Activated naive CD8-positive, alpha-beta T cell treated with anti-CD3 and anti-CD28 coated beads, Interleukin-2, amount 50 U/mL, for 24 hours (primary cell): Measurements from ENCODE around the gene CD22.

Source experiments
- ATAC-seq: fragments of 150-1000 bp; cut with Tn5 transposase; one replicate; pipeline ENCODE4 v1.10.0; 2021
- DNase-seq: peaks from one replicate; pipeline ENCODE4 v3.0.0; 2021
- H3K27ac Mint-ChIP-seq: one replicate; pipeline ENCODE4 v1.8.0; 2021; ENCODE audit warnings: mild to moderate bottlenecking, mixed read lengths
- H3K27me3 Mint-ChIP-seq: one replicate; pipeline ENCODE4 v1.8.0; 2021; ENCODE audit warnings: mixed read lengths
- H3K36me3 Mint-ChIP-seq: one replicate; pipeline ENCODE4 v1.8.0; 2021; ENCODE audit warnings: low read depth, mixed read lengths
- H3K4me1 Mint-ChIP-seq: one replicate; pipeline ENCODE4 v1.8.0; 2021; ENCODE audit warnings: mixed read lengths
- H3K4me3 Mint-ChIP-seq: one replicate; pipeline ENCODE4 v1.8.0; 2021; ENCODE audit warnings: mild to moderate bottlenecking, moderate library complexity, mixed read lengths
- H3K9me3 Mint-ChIP-seq: one replicate; pipeline ENCODE4 v1.8.0; 2021; ENCODE audit warnings: mixed read lengths

Gene CD22

DNA sequence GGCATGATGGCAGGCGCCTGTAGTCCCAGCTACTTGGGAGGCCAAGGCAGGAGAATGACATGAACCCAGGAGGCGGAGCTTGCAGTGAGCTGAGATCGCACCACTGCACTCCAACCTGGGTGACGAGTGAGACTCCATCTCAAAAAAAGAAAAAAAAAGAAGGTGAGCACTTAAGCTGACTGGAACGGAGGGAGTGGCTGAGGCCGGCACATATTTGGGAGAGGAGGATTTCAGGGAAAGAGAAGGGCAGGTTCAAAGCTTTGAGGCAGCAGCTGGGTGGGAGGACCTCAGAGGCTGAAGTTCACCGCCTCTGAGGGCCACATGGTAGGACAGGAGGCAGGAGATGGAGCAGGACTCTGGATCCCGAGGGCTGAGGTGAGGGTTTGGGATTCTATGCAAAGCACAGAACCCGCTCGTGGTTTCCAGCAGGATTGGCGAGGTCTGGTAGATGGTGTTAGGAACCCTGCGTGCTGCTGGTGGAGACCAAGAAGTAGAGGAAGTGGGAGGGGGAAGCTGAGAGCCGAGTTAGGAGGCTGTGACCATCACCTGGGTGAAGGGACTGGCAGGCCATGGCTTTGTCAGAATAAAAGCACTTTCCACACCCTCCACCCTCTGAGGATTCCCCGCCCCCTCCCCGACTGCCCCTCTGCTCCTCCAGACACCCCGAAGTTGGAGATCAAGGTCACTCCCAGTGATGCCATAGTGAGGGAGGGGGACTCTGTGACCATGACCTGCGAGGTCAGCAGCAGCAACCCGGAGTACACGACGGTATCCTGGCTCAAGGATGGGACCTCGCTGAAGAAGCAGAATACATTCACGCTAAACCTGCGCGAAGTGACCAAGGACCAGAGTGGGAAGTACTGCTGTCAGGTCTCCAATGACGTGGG, 8.4 kb downstream of the CD22 start:
- H3K27ac Mint-ChIP-seq, result no peak overlapping the region
- no peak for DNase-seq
- no peak for ATAC-seq
- peaks cover 6% of the 10 kb centered on the region for H3K27me3 Mint-ChIP-seq
- H3K9me3 Mint-ChIP-seq, result no peaks in the 10 kb centered on the region
- H3K36me3 Mint-ChIP-seq, result no peaks in the 10 kb centered on the region
- H3K4me1 Mint-ChIP-seq, result peaks cover 26% of the 10 kb centered on the region
- no peak overlapping the region for H3K4me3 Mint-ChIP-seq

DNA sequence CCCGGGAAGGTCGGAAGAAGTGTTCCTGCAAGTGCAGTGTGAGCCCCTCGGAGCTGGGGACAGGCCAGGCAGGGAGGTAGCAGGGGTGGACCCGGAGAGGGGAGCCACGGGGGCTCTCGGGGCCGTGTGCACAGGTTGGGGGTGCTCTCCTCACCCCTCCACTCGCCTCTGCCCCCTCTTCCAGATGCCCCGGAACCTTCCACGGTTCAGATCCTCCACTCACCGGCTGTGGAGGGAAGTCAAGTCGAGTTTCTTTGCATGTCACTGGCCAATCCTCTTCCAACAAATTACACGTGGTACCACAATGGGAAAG, 9.0 kb downstream of the CD22 start:
- no peak for ATAC-seq
- Mint-ChIP-seq H3K27me3 (peaks cover 7% of the 10 kb centered on the region), H3K9me3 (no peaks in the 10 kb centered on the region), H3K27ac (no peak overlapping the region), H3K36me3 (no peaks in the 10 kb centered on the region), H3K4me1 (peaks cover 20% of the 10 kb centered on the region), H3K4me3 (no peak overlapping the region)
- DNase-seq, result no peak

DNA sequence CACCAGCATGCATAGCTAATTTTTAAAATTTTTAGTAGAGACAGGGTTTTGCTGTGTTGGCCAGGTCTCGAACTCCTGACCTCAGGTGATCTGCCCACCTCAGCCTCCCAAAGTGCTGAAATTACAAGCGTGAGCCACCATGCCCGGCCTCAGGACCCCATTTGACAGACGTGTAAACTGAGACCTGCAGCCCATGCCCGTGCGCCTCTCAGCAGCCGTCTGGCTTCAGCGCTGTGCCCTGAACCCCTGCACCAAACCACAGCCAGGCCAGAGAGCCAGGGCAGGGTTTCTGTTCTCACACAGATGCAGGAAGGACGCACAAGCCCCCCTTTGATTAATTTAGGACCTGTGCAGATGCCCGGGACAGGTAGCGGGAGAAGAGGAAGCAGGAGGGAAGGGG, 11.4 kb downstream of the CD22 start:
- no peak for ATAC-seq

DNA sequence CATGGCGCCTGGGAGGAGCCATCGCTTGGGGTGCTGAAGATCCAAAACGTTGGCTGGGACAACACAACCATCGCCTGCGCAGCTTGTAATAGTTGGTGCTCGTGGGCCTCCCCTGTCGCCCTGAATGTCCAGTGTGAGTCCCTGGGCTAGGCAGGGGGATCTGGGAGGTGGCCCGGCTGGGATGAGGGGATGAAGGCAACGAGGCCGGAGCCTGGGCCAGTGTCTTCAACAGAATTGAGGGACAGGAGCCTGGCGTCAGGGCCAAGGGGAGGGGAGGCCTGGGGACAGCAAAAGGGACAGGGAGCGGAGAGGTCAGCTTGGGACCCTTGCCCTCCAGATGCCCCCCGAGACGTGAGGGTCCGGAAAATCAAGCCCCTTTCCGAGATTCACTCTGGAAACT, 12.0 kb downstream of the CD22 start:
- Mint-ChIP-seq H3K36me3 (no peaks in the 10 kb centered on the region), H3K4me1 (peaks cover 15% of the 10 kb centered on the region), H3K4me3 (no peak overlapping the region), H3K27ac (no peak overlapping the region), H3K27me3 (peaks cover 5% of the 10 kb centered on the region), H3K9me3 (no peaks in the 10 kb centered on the region)
- no peak for DNase-seq
- ATAC-seq, result no peak

More for the DNA sequence above, 11.4 kb downstream of the CD22 start:
- H3K27me3 Mint-ChIP-seq, result peaks cover 5% of the 10 kb centered on the region
- peaks cover 10% of the 10 kb centered on the region for H3K4me1 Mint-ChIP-seq
- H3K27ac Mint-ChIP-seq, result no peak overlapping the region
- no peaks in the 10 kb centered on the region for H3K9me3 Mint-ChIP-seq
- H3K36me3 Mint-ChIP-seq, result no peaks in the 10 kb centered on the region
- H3K4me3 Mint-ChIP-seq, result no peak overlapping the region
- DNase-seq, result no peak

DNA sequence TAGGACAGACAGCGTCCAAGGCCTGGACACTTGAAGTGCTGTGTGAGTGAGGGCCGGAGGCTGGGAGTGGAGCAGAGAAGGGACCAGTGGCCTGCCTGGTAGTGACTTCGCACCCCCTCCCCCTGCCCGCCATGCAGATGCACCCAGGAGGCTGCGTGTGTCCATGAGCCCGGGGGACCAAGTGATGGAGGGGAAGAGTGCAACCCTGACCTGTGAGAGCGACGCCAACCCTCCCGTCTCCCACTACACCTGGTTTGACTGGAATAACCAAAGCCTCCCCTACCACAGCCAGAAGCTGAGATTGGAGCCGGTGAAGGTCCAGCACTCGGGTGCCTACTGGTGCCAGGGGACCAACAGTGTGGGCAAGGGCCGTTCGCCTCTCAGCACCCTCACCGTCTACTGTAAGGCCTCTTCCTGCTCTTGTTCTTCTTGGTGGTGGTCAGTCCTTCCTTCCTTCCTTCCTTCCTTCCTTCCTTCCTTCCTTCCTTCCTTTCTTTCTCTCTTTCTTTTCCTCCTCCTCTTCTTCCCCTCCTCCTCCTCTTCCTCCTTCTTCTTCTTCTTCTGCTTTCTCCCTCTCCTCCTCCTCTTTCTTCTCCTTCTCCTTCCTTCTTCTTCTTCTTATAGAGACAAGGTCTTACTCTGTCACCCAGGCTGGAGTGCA, 12.7 kb downstream of the CD22 start:
- H3K36me3 Mint-ChIP-seq, result peaks cover 4% of the 10 kb centered on the region
- no peak for ATAC-seq
- no peak for DNase-seq
- no peak overlapping the region for H3K4me3 Mint-ChIP-seq
- H3K9me3 Mint-ChIP-seq, result no peaks in the 10 kb centered on the region
- peaks cover 5% of the 10 kb centered on the region for H3K27me3 Mint-ChIP-seq
- H3K4me1 Mint-ChIP-seq, result peaks cover 20% of the 10 kb centered on the region
- no peak overlapping the region for H3K27ac Mint-ChIP-seq

DNA sequence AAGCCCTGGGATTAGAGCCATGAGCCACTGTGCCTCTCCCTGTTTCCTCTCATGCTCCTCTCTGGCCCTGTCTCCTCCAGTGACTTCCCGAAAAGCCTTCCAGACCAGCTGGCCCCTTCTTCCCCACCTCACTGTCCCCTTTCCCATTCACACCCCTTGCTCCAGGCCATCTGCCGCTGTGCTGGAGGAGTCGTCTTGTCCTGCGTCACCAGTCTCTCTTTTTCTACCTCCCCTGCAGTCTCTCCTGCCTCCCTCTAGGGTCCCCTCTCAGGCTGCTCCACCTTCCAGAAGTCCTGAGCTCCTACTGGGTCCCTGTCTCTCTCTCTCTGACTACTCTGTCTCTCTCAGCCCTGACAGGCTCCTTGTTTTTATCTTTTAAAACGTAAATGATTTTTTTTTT, 13.4 kb downstream of the CD22 start:
- DNase-seq (no peak), ATAC-seq (no peak)
- Mint-ChIP-seq H3K36me3 (peaks cover 5% of the 10 kb centered on the region), H3K4me3 (no peak overlapping the region), H3K4me1 (peaks cover 24% of the 10 kb centered on the region), H3K27me3 (peaks cover 5% of the 10 kb centered on the region), H3K27ac (no peak overlapping the region), H3K9me3 (no peaks in the 10 kb centered on the region)

DNA sequence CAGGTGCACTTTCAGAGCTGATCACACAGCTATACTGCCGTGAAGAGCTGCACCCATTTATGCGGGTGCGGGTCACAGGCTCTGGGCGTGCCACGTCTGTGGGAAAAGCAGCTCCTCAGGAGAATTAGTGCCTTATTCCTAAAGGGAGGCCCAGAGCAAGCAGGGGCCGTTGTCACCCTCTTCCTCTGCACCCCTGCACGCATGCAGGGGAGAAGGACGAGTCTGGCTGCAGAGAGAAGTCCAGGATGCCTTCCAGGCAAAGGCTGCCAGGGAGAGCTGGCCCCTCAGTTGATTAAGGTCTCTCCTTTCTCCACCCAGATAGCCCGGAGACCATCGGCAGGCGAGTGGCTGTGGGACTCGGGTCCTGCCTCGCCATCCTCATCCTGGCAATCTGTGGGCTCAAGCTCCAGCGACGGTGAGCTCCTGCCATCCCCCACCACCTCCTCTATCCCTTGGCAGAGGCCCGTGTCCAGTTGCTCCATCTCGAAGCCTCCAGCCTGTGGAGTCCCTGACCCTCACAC, 15.6 kb downstream of the CD22 start:
- Mint-ChIP-seq H3K4me3 (no peak overlapping the region), H3K4me1 (peaks cover 43% of the 10 kb centered on the region)

DNA sequence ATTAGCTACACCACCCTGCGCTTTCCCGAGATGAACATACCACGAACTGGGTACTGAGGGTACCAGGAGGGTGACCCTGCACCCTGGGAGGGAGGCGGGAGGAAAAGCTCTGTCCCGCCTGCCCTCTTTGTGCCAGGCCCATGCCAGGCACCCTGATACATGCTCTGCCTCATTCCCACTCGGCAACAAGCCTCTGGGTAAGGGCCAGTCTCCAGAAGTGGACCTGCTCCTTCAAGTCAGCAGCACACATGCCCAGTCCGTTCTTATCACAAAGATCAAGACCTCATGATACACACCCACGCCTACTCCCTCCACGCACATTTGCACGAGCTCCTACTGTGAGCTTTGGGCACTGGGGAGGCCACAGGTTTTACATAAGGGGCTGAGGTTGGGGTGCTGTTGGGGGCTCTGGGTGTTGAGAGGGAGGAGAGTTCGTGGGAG, 16.7 kb downstream of the CD22 start:
- H3K27me3 Mint-ChIP-seq, result peaks cover 4% of the 10 kb centered on the region
- peaks cover 5% of the 10 kb centered on the region for H3K36me3 Mint-ChIP-seq
- DNase-seq (no peak), ATAC-seq (no peak)
- peaks cover 45% of the 10 kb centered on the region for H3K4me1 Mint-ChIP-seq
- H3K9me3 Mint-ChIP-seq, result no peaks in the 10 kb centered on the region
- peak overlapping the region; percentile 98 for H3K27ac Mint-ChIP-seq
- H3K4me3 Mint-ChIP-seq, result peak overlapping the region; percentile 74

More for the DNA sequence above, 15.6 kb downstream of the CD22 start:
- ATAC-seq (no peak), DNase-seq (no peak)
- no peak overlapping the region for H3K27ac Mint-ChIP-seq
- H3K36me3 Mint-ChIP-seq, result peaks cover 5% of the 10 kb centered on the region
- H3K27me3 Mint-ChIP-seq, result peaks cover 5% of the 10 kb centered on the region
- no peaks in the 10 kb centered on the region for H3K9me3 Mint-ChIP-seq

DNA sequence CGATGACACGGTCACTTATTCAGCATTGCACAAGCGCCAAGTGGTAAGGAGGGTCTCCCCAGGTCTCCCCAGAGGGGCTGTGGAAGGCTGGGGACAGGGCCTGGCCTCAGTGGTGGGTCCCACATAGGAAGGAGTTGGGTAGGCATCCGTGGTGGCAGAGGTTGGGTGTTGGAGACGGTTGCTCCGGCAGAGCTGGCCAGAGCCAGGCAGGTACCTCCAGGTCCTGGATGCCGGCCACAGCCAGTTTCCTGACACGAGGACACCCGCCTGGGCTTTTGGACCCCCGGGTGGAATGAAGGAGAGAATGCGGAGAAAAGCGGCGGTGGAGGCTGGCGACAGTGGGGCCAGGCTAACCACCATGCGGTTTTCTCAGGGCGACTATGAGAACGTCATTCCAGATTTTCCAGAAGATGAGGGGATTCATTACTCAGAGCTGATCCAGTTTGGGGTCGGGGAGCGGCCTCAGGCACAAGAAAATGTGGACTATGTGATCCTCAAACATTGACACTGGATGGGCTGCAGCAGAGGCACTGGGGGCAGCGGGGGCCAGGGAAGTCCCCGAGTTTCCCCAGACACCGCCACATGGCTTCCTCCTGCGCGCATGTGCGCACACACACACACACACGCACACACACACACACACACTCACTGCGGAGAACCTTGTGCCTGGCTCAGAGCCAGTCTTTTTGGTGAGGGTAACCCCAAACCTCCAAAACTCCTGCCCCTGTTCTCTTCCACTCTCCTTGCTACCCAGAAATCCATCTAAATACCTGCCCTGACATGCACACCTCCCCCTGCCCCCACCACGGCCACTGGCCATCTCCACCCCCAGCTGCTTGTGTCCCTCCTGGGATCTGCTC, 17.4 kb downstream of the CD22 start:
- ATAC-seq (peak; percentile 37), DNase-seq (peak; percentile 80)
- Mint-ChIP-seq H3K4me3 (peak overlapping the region; percentile 74), H3K27me3 (peaks cover 4% of the 10 kb centered on the region), H3K27ac (peak overlapping the region; percentile 98), H3K9me3 (no peaks in the 10 kb centered on the region), H3K4me1 (peaks cover 45% of the 10 kb centered on the region), H3K36me3 (peaks cover 5% of the 10 kb centered on the region)

DNA sequence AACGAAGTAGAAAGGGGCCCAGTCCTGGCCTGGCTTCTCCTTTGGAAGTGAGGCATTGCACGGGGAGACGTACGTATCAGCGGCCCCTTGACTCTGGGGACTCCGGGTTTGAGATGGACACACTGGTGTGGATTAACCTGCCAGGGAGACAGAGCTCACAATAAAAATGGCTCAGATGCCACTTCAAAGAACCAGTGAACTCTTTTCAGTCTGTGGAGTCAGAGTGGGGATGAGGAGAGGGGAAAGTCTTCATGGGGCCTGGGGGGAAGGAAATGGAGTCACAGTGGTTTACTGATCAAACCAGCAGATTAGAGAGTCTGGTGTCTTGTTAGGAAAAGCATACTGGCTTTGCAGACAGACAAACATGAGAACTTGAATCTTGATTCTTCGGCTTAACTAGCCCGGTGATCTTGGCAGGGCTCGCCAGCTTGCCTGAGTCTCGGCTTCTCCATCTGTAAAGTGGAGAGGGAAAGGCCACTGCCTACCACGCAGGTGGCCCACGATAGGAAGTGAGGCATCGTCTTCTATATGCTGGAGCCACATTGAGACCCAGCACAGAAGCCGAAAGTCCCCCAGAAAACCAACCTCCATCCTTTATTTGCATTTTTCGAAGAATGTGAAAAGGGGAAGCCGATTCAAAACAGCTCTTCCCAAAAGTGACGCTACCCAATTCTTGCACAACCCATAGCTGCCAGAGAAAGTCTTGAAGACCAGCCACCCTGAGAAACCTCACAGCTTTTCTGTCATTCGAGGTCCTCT, 18.4 kb downstream of the CD22 start, which contains the start of gene FFAR1:
Gene FFAR1, plus strand, starts transcription at position 732 of the 759 bp plus-strand sequence. CDS start 3,650 bp downstream, outside the sequence.
- DNase-seq, result peak; percentile 61
- H3K9me3 Mint-ChIP-seq, result no peaks in the 10 kb centered on the region
- H3K4me3 Mint-ChIP-seq, result peak within 1 kb of the TSS; percentile 74
- H3K36me3 Mint-ChIP-seq, result peaks cover 5% of the 10 kb centered on the region
- ATAC-seq, result peak; percentile 72
- H3K27me3 Mint-ChIP-seq, result peaks cover under 1% of the 10 kb centered on the region
- peak within 1 kb of the TSS; percentile 98 for H3K27ac Mint-ChIP-seq
- peaks cover 44% of the 10 kb centered on the region for H3K4me1 Mint-ChIP-seq

DNA sequence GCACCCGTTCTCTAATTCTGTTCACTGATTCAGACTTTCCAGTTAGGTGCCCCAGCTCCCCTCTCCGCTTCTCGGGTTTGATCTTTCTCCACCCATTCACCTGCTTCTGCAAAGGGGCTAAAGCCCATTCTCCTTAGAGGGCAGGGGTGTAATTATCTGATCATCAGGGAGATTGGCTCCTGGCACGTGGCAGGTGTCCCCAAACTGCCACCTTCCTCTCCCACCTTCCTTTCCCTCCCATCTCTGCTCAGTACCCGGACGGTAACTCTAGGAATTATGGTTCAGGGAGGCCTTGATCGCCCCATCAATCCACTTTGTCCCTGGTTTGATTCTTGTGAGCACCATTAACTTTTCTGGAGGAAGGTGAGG, 18.9 kb downstream of the CD22 start:
- H3K4me1 Mint-ChIP-seq, result peaks cover 48% of the 10 kb centered on the region
- peak overlapping the region; percentile 74 for H3K4me3 Mint-ChIP-seq

DNA sequence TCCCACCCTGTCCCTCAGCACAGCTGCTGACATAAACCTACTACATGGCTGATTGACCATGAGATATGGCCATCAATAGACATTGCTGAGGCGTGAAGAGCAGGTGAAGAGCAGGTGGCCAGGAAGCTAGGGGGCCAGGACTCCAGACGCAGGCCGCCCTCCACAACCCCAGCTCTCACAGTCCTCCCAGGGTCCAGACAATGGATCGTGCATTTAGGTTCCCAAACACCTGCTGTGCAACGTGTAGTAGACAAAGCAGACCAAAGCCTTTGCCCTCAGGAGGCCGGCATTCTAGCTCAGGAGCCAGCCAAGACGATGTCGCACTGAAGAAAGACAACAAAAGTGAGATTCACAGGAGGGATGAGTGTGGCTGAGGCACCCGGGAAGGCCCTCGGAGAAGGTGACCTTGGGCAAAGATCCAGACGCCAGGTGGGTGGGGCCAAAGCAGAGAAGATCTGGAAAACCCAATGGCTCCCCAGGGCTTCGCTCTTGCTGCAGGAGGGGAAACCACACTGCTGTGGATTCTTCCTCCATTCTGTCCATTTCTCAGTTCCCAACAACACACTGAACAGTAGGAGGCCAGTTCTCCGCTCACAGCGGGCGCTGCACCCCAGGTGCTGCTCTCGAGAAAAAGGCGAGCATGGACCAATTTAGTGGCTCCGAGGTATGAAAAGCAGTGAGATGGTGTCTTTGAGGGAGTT, 20.1 kb downstream of the CD22 start:
- Mint-ChIP-seq H3K27ac (no peak overlapping the region), H3K4me3 (no peak overlapping the region), H3K4me1 (peaks cover 53% of the 10 kb centered on the region)

More for the DNA sequence above, 18.9 kb downstream of the CD22 start:
- no peaks in the 10 kb centered on the region for H3K27me3 Mint-ChIP-seq
- no peak for DNase-seq
- H3K36me3 Mint-ChIP-seq, result peaks cover 5% of the 10 kb centered on the region
- ATAC-seq, result no peak
- H3K9me3 Mint-ChIP-seq, result no peaks in the 10 kb centered on the region
- peak overlapping the region; percentile 98 for H3K27ac Mint-ChIP-seq

More for the DNA sequence above, 20.1 kb downstream of the CD22 start:
- Mint-ChIP-seq H3K36me3 (peaks cover 5% of the 10 kb centered on the region), H3K9me3 (no peaks in the 10 kb centered on the region), H3K27me3 (no peaks in the 10 kb centered on the region)
- ATAC-seq, result no peak
- no peak for DNase-seq
